WTC11 (cell line): ENCODE measurements around the gene BRCA1. TPM values are rescaled to one million over a fixed set of nuclear protein-coding genes. Genes with fewer than 3 reads are reported as not detected.

ENCODE experiments used
- ATAC-seq: fragments of 200-7000 bp; cut with Tn5 transposase; 2 replicates; pipeline ENCODE4 v1.10.0; 2021; ENCODE audit warnings: mild to moderate bottlenecking, moderate library complexity
- CTCF ChIA-PET: fragments of 300-600 bp; sonication (Branson Sonifier 250); formaldehyde crosslinking; loops from one replicate; lab custom pipeline; 2021; ENCODE audit warnings: antibody characterized with exemption; lab: Charles Lee
- POLR2A ChIA-PET: fragments of 350-600 bp; sonication (Branson Sonifier 250); formaldehyde crosslinking; loops from one replicate; lab custom pipeline; 2021; ENCODE audit warnings: antibody characterized with exemption; lab: Charles Lee
- DNase-seq: peaks from one replicate; pipeline ENCODE4 v3.0.0; 2021; ENCODE audit warnings: low spot score
- H3K27ac Mint-ChIP-seq: 2 replicates; pipeline ENCODE4 v1.8.0; 2021; ENCODE audit warnings: mixed read lengths
- H3K27me3 Mint-ChIP-seq: 2 replicates; pipeline ENCODE4 v1.8.0; 2021; ENCODE audit warnings: low read depth, mild to moderate bottlenecking, moderate library complexity, mixed read lengths
- H3K36me3 Mint-ChIP-seq: 2 replicates; pipeline ENCODE4 v1.8.0; 2021; ENCODE audit warnings: mixed read lengths
- H3K4me1 Mint-ChIP-seq: 2 replicates; pipeline ENCODE4 v1.8.0; 2022; ENCODE audit warnings: mixed read lengths
- H3K4me3 Mint-ChIP-seq: 2 replicates; pipeline ENCODE4 v1.8.0; 2021; ENCODE audit warnings: mild to moderate bottlenecking, moderate library complexity, mixed read lengths
- H3K9me3 Mint-ChIP-seq: 2 replicates; pipeline ENCODE4 v1.8.0; 2021; ENCODE audit warnings: mixed read lengths
- ERG ChIP-seq: fragments of 250-450 bp; sonication (Bioruptor Pico); IDR thresholded peaks from 2 replicates; pipeline ENCODE4 v1.8.0; 2021; ENCODE audit warnings: mild to moderate bottlenecking
- ETV6 ChIP-seq: sonication (generic); formaldehyde crosslinking; IDR thresholded peaks from 2 replicates; pipeline ENCODE4 v1.8.1; 2022; ENCODE audit warnings: mild to moderate bottlenecking, missing genetic modification reagents
- FOXJ3 ChIP-seq: sonication (generic); formaldehyde crosslinking; IDR thresholded peaks from 2 replicates; pipeline ENCODE4 v1.9.0; 2021; ENCODE audit warnings: missing genetic modification reagents, mild to moderate bottlenecking, borderline replicate concordance
- FOXP1 ChIP-seq: sonication (generic); formaldehyde crosslinking; IDR thresholded peaks from 2 replicates; pipeline ENCODE4 v1.8.0; 2022; ENCODE audit warnings: missing genetic modification reagents, mild to moderate bottlenecking, moderate library complexity, borderline replicate concordance
- FOXP4 ChIP-seq: sonication (generic); formaldehyde crosslinking; IDR thresholded peaks from 2 replicates; pipeline ENCODE4 v1.8.0; 2022; ENCODE audit warnings: mild to moderate bottlenecking, missing genetic modification reagents
- GABPB1 ChIP-seq: sonication (generic); formaldehyde crosslinking; IDR thresholded peaks from 2 replicates; pipeline ENCODE4 v1.8.1; 2023; ENCODE audit warnings: mild to moderate bottlenecking, missing genetic modification reagents
- HMGA2 ChIP-seq: fragments of 250-450 bp; sonication (Bioruptor Pico); IDR thresholded peaks from 2 replicates; pipeline ENCODE4 v1.4.0; 2021; ENCODE audit warnings: mild to moderate bottlenecking, moderate library complexity
- OVOL2 ChIP-seq: fragments of 250-450 bp; sonication (Bioruptor Pico); IDR thresholded peaks from 2 replicates; pipeline ENCODE4 v1.9.0; 2021; ENCODE audit warnings: mild to moderate bottlenecking, borderline replicate concordance
- PRDM15 ChIP-seq: sonication (generic); formaldehyde crosslinking; IDR thresholded peaks from 2 replicates; pipeline ENCODE4 v1.8.0; 2022; ENCODE audit warnings: missing genetic modification reagents
- PRRX2 ChIP-seq: fragments of 250-450 bp; sonication (Bioruptor Pico); IDR thresholded peaks from 2 replicates; pipeline ENCODE4 v1.8.0; 2021; ENCODE audit warnings: mild to moderate bottlenecking
- SMAD4 ChIP-seq: sonication (generic); formaldehyde crosslinking; IDR thresholded peaks from 2 replicates; pipeline ENCODE4 v1.8.0; 2022; ENCODE audit warnings: mild to moderate bottlenecking, missing genetic modification reagents
- SP1 ChIP-seq: sonication (generic); formaldehyde crosslinking; conservative IDR thresholded peaks from 2 replicates; pipeline ENCODE4 v1.8.1; 2022; ENCODE audit warnings: missing genetic modification reagents
- TEAD4 ChIP-seq: sonication (generic); formaldehyde crosslinking; IDR thresholded peaks from 2 replicates; pipeline ENCODE4 v1.8.0; 2022; ENCODE audit warnings: mild to moderate bottlenecking, missing genetic modification reagents
- ZNF263 ChIP-seq: sonication (generic); formaldehyde crosslinking; IDR thresholded peaks from 2 replicates; pipeline ENCODE4 v1.8.1; 2022; ENCODE audit warnings: low read depth, mild to moderate bottlenecking, moderate library complexity, missing genetic modification reagents
- ZNF425 ChIP-seq: fragments of 250-450 bp; sonication (Bioruptor Pico); conservative IDR thresholded peaks from 2 replicates; pipeline ENCODE4 v1.9.0; 2021; ENCODE audit warnings: mild to moderate bottlenecking
- ZNF512 ChIP-seq: sonication (generic); formaldehyde crosslinking; IDR thresholded peaks from 2 replicates; pipeline ENCODE4 v1.8.1; 2022; ENCODE audit warnings: missing genetic modification reagents, borderline replicate concordance
- ZNF671 ChIP-seq: fragments of 250-450 bp; sonication (Bioruptor Pico); IDR thresholded peaks from 2 replicates; pipeline ENCODE4 v1.8.0; 2021; ENCODE audit warnings: mild to moderate bottlenecking
- ZSCAN18 ChIP-seq: fragments of 250-450 bp; sonication (Bioruptor Pico); IDR thresholded peaks from 2 replicates; pipeline ENCODE4 v2.1.2; 2022; ENCODE audit warnings: mild to moderate bottlenecking, moderate library complexity
- total RNA-seq: library from RNA; stranded (reverse); gene quantifications from 3 replicates; pipeline ENCODE4 v1.2.3, GENCODE V29; 2021

BRCA1 gene
- total RNA-seq, 1 experiment from 2014 or later: 37.8 TPM

GRCh38 chr17:43006639-43007551 is 118.3 kb downstream of the BRCA1 start, which contains the start of gene IFI35:
Gene IFI35, plus strand, starts transcription at chr17:43006784. Its CDS starts 164 bp downstream, at chr17:43006948.
- Mint-ChIP-seq H3K36me3 (peaks cover 21% of the 10 kb centered on the region), H3K27ac (peak within 1 kb of the TSS; percentile 96), H3K9me3 (no peaks in the 10 kb centered on the region), H3K27me3 (no peaks in the 10 kb centered on the region)
- peak; percentile 51 for ATAC-seq
- DNase-seq: peak; percentile 76
- TF ChIP-seq ETV6 (CRISPR knock-in tag): peak; percentile 84
- TF ChIP-seq PRDM15 (CRISPR knock-in tag): 0 out of 2 replicates have a peak, but pooled peaks have one; percentile 15
- TF ChIP-seq SP1 (CRISPR knock-in tag): 0 out of 2 replicates have a peak, but pooled peaks have one; percentile 56
- TF ChIP-seq SMAD4 (CRISPR knock-in tag): no peak
- TF ChIP-seq ZNF263 (CRISPR knock-in tag): no peak
- no peak for TF ChIP-seq ZNF425 (CRISPR knock-in tag)
- no peak for TF ChIP-seq ZSCAN18 (CRISPR knock-in tag)
- TF ChIP-seq FOXP1 (CRISPR knock-in tag): no peak
- no peak for TF ChIP-seq FOXJ3 (CRISPR knock-in tag)
- TF ChIP-seq GABPB1: peak; percentile 62; the same call in 1 of the 2 replicates
- no peak for TF ChIP-seq FOXP4 (CRISPR knock-in tag)
- TF ChIP-seq, all 79 proteins: peak for 4
- Mint-ChIP-seq H3K4me3 (peak within 1 kb of the TSS; percentile 68), H3K4me1 (peaks cover 8% of the 10 kb centered on the region)
- POLR2A ChIA-PET: interaction anchor here (1.7 to 1.9 kb wide), 2 partner anchors 9 to 15 kb away, joined by 5 to 10 read pairs; partner anchors contain the start of genes RPL27 and VAT1
- CTCF ChIA-PET: interaction anchor here (1.2 to 2.0 kb wide), 4 partner anchors 9 to 27 kb away, joined by 5 to 14 read pairs (median 7); partner anchors contain the start of genes RPL27 and VAT1

GRCh38 chr17:43003542-43004172 is 121.5 kb downstream of the BRCA1 start:
- peak overlapping the region; percentile 82 for H3K27ac Mint-ChIP-seq
- H3K9me3 Mint-ChIP-seq: no peaks in the 10 kb centered on the region
- no peaks in the 10 kb centered on the region; the same call in 1 of the 2 replicates for H3K27me3 Mint-ChIP-seq
- peaks cover 51% of the 10 kb centered on the region for H3K36me3 Mint-ChIP-seq
- peaks cover 26% of the 10 kb centered on the region for H3K4me1 Mint-ChIP-seq
- H3K4me3 Mint-ChIP-seq: no peak overlapping the region
- peak; percentile 29 for ATAC-seq
- no peak for DNase-seq
- POLR2A ChIA-PET: no interaction called here
- CTCF ChIA-PET: interaction anchor here (2.4 kb wide), 1 partner anchor 18 kb away, joined by 8 read pairs; the partner anchor contains the start of gene VAT1
- no peak for TF ChIP-seq HMGA2 (CRISPR knock-in tag)
- peak; percentile 67; the same call in 1 of the 2 replicates for TF ChIP-seq PRRX2 (CRISPR knock-in tag)
- 0 out of 2 replicates have a peak, but pooled peaks have one; percentile 20 for TF ChIP-seq ERG (CRISPR knock-in tag)
- no peak for TF ChIP-seq OVOL2
- TF ChIP-seq ZNF512 (CRISPR knock-in tag): no peak
- no peak for TF ChIP-seq TEAD4 (CRISPR knock-in tag)
- peak; percentile 87; the same call in 1 of the 2 replicates for TF ChIP-seq ZNF671 (CRISPR knock-in tag)
